ENCODE measurements around the gene SLC39A7. TPM values are rescaled to one million over a fixed set of nuclear protein-coding genes. Genes with fewer than 3 reads are reported as not detected.

The SLC39A7 gene
- total RNA-seq, 1 donor from 2014 or later, result 31.7 TPM

DNA sequence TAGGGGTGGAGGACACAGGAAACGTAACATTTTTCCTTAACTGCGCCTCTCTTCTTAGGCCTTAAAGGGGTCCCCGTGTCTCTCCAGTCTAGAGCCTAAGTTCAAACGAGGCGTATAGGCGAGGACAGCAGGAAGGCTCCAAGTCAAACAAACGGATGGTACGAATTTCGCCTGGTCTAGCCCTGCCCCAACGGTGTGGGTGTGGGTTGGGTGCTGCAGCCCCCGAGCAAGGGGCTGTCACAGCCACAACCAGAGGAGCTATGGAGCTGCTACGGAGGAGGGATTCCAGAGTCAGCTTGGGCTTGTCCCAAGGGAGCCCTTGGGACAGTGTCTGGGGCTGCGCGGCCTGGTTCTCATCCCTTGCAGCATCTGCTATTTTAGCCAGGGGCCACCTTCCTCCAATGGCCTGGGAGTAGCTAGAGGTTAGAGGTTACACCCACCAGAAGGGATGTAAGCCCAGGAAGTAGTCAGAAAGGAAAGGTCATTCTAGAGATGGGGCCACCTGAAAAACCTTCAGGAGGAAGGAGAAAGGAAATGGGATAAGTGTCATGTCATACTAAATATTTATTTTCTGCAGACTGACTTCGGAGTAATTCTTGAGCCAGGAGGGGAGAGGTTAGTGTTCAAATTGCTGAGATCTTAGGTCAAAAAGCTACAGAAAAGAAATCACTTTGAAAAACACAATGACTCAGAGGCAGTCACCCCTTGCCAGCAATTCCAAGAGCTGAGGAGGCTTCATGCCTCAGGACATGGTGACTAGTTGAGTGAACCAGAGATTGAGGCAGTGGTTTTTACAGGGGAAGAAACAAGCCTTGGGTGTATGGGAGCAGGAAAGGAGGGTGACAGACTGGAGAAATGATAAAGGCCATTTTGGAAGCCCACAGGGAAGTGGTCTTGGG is 49.3 kb downstream of the SLC39A7 start:
- Mint-ChIP-seq H3K27ac (peak overlapping the region; percentile 91), H3K4me1 (peaks cover 28% of the 10 kb centered on the region), H3K36me3 (ENCODE audit: low read depth) (peaks cover 26% of the 10 kb centered on the region), H3K9me3 (no peaks in the 10 kb centered on the region), H3K4me3 (peak overlapping the region; percentile 91), H3K27me3 (no peaks in the 10 kb centered on the region)
- CTCF ChIA-PET, result interaction anchor here (0.7 to 2.5 kb wide), 10 partner anchors 21 to 249 kb away, joined by 3 to 29 read pairs (median 8); partner anchors contain the start of genes B3GALT4, RING1, RPS18 and VPS52
- TF ChIP-seq, protein P1, sequence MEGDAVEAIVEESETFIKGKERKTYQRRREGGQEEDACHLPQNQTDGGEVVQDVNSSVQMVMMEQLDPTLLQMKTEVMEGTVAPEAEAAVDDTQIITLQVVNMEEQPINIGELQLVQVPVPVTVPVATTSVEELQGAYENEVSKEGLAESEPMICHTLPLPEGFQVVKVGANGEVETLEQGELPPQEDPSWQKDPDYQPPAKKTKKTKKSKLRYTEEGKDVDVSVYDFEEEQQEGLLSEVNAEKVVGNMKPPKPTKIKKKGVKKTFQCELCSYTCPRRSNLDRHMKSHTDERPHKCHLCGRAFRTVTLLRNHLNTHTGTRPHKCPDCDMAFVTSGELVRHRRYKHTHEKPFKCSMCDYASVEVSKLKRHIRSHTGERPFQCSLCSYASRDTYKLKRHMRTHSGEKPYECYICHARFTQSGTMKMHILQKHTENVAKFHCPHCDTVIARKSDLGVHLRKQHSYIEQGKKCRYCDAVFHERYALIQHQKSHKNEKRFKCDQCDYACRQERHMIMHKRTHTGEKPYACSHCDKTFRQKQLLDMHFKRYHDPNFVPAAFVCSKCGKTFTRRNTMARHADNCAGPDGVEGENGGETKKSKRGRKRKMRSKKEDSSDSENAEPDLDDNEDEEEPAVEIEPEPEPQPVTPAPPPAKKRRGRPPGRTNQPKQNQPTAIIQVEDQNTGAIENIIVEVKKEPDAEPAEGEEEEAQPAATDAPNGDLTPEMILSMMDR (IDR thresholded peaks at IDR 0.05), result no peak
- POLR2A ChIA-PET, result interaction anchor here (0.5 to 5.5 kb wide), 34 partner anchors 10 to 1060 kb away, joined by 3 to 55 read pairs (median 5); partner anchors contain the start of genes B3GALT4, BRD2, HLA-DOA and HLA-DPA1
- ATAC-seq (ENCODE audit: low read depth) (no peak), DNase-seq (peak; percentile 22)
- intact Hi-C loops (cut with micrococcal nuclease), result loop anchor here (1.0 to 2.0 kb wide), 8 partner anchors 21 to 365 kb away; partner anchors contain the start of genes KIFC1, PFDN6, RXRB and SLC39A7

DNA sequence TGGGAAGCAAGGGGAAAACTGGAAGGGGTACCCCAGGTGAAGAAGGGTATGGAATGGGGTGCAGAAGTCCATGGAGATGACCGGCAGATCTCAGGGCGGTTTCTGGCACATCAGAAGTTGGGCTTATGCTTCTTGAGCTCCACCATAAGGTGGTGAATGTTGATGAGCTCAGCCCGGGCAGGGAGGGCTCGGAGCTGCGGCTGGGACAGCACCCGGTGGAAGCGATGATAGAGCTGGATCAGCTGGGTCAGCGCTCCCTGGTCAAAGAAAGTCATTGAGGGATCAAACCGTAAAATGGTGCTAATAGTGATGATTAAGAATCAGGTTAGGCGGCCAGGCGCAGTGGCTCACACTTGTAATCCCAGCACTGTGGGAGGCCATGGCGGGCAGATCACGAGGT is 50.1 kb downstream of the SLC39A7 start:
- ChIA-PET POLR2A (interaction anchor here (1.8 to 5.5 kb wide), 7 partner anchors 21 to 170 kb away, joined by 4 to 55 read pairs (median 27); partner anchors contain the start of genes B3GALT4, PFDN6, RING1 and RPS18), CTCF (no interaction called here)
- no peak for ATAC-seq (ENCODE audit: low read depth)
- DNase-seq, result no peak
- no peaks in the 10 kb centered on the region for H3K9me3 Mint-ChIP-seq
- peak overlapping the region; percentile 91 for H3K27ac Mint-ChIP-seq
- TF ChIP-seq, protein P1 (IDR thresholded peaks at IDR 0.05), result no peak
- peaks cover 27% of the 10 kb centered on the region for H3K36me3 Mint-ChIP-seq (ENCODE audit: low read depth)
- peaks cover 28% of the 10 kb centered on the region for H3K4me1 Mint-ChIP-seq
- H3K4me3 Mint-ChIP-seq, result peak overlapping the region; percentile 91
- intact Hi-C loops (cut with micrococcal nuclease), result no loop called here
- no peaks in the 10 kb centered on the region for H3K27me3 Mint-ChIP-seq

DNA sequence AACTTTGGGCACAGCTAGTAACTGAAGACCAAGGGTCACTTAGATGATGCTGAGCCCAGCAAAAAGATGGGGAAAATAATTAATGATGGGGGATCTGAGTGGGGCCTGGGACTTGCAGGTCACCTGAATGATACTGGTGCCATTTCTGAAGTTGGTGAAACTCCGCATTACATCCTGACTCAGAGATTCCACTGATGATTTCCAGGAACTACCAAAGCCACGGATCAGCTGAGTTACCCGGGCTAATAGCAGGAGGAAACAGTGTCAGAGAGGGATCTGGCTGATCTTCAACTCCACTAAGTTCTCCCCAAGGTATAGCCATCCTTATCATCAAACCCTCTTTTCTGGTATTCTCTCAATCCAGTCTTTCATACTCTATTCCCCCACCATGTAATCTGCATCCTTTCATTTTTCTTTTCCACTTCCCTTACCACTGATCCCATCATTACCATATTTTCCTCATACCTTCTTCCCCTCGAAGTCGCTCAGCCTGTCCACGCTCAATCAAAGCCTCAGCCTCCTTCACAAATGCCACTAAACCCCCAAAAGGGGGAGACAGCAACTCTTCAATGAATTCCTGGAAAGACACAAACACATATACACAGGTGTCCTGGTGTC is 50.8 kb downstream of the SLC39A7 start:
- H3K4me3 Mint-ChIP-seq, result peak overlapping the region; percentile 40
- ChIA-PET CTCF (no interaction called here), POLR2A (interaction anchor here (3.7 to 5.5 kb wide), 3 partner anchors 20 to 43 kb away, joined by 32 to 55 read pairs (median 37); partner anchors contain the start of genes B3GALT4, RING1, RPS18 and VPS52)
- peaks cover 30% of the 10 kb centered on the region for H3K36me3 Mint-ChIP-seq (ENCODE audit: low read depth)
- TF ChIP-seq, protein P1 (IDR thresholded peaks at IDR 0.05), result no peak
- H3K27ac Mint-ChIP-seq, result no peak overlapping the region
- intact Hi-C loops (cut with micrococcal nuclease), result no loop called here
- peaks cover 28% of the 10 kb centered on the region for H3K4me1 Mint-ChIP-seq
- ATAC-seq (ENCODE audit: low read depth), result no peak
- no peak for DNase-seq
- no peaks in the 10 kb centered on the region for H3K9me3 Mint-ChIP-seq
- H3K27me3 Mint-ChIP-seq, result no peaks in the 10 kb centered on the region

DNA sequence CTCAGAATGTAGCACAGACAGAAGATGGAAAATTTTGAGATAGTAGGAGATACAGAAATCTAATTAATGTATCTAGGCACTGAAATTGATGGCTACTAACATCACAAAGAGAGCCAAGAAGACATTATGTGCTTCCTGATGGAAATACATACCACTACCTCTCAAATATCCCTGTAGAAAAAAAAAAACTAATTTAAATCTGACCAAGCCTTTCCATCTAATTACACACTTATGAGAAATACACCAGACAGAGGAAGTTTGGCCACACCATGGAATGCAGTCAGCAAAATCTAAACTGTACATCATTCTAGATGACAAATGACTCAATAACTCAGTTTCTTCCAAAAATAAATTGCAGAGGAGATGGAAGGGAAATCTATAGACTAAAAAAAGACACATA is 52.1 kb downstream of the SLC39A7 start:
- Mint-ChIP-seq H3K4me1 (peaks cover 28% of the 10 kb centered on the region), H3K9me3 (no peaks in the 10 kb centered on the region), H3K27me3 (no peaks in the 10 kb centered on the region), H3K27ac (peak overlapping the region; percentile 20), H3K36me3 (ENCODE audit: low read depth) (peaks cover 33% of the 10 kb centered on the region), H3K4me3 (no peak overlapping the region)
- ATAC-seq (ENCODE audit: low read depth) (no peak), DNase-seq (no peak)
- intact Hi-C loops (cut with micrococcal nuclease), result no loop called here
- TF ChIP-seq, protein P1 (IDR thresholded peaks at IDR 0.05), result no peak
- ChIA-PET POLR2A (interaction anchor here (0.7 to 5.5 kb wide), 2 partner anchors 19 to 158 kb away, joined by 8 to 55 read pairs; partner anchors contain the start of genes PHF1, RPS18 and VPS52), CTCF (no interaction called here)

Other genes with a start within 250 kb of the SLC39A7 start
- 371 and 387 TPM in 2 replicates for gene HLA-DMA, start 247.8 kb upstream of the SLC39A7 start, total RNA-seq
- gene BRD2, start 232.3 kb upstream of the SLC39A7 start, total RNA-seq, result 347 and 370 TPM in 2 replicates
- 153 and 167 TPM in 2 replicates for gene HLA-DOA, start 191.3 kb upstream of the SLC39A7 start, total RNA-seq
- 718 and 730 TPM in 2 replicates for gene HLA-DPA1, start 127.2 kb upstream of the SLC39A7 start, total RNA-seq
- gene HLA-DPB1, start 124.9 kb upstream of the SLC39A7 start, total RNA-seq, result 853 and 854 TPM in 2 replicates
- gene COL11A2, start 8.4 kb upstream of the SLC39A7 start, total RNA-seq, result 0.32 and 0.47 TPM in 2 replicates
- gene RXRB, start 202 bp upstream of the SLC39A7 start, total RNA-seq, result 72.4 and 74.3 TPM in 2 replicates
- gene HSD17B8, start 3.8 kb downstream of the SLC39A7 start, total RNA-seq, result 12.3 TPM in 2 replicates
- 41.7 and 43.8 TPM in 2 replicates for gene RING1, start 7.6 kb downstream of the SLC39A7 start, total RNA-seq
- gene VPS52, start 71.0 kb downstream of the SLC39A7 start, total RNA-seq, result 82.0 and 97.2 TPM in 2 replicates
- gene RPS18, start 71.2 kb downstream of the SLC39A7 start, total RNA-seq, result 4,710 and 5,877 TPM in 2 replicates
- 19.1 and 19.4 TPM in 2 replicates for gene B3GALT4, start 76.3 kb downstream of the SLC39A7 start, total RNA-seq
- gene WDR46, start 88.4 kb downstream of the SLC39A7 start, total RNA-seq, result 114 and 117 TPM in 2 replicates
- gene PFDN6, start 88.7 kb downstream of the SLC39A7 start, total RNA-seq, result 82.8 and 95.1 TPM in 2 replicates
- 54.7 and 66.5 TPM in 2 replicates for gene RGL2, start 98.1 kb downstream of the SLC39A7 start, total RNA-seq
- 319 and 350 TPM in 2 replicates for gene TAPBP, start 113.2 kb downstream of the SLC39A7 start, total RNA-seq
- gene ZBTB22, start 116.9 kb downstream of the SLC39A7 start, total RNA-seq, result 31.6 and 31.8 TPM in 2 replicates
- 82.5 and 85.4 TPM in 2 replicates for gene DAXX, start 122.1 kb downstream of the SLC39A7 start, total RNA-seq
- gene KIFC1, start 191.0 kb downstream of the SLC39A7 start, total RNA-seq, result 1.9 and 2.2 TPM in 2 replicates
- gene PHF1, start 210.1 kb downstream of the SLC39A7 start, total RNA-seq, result 76.0 and 83.4 TPM in 2 replicates
- 111 and 120 TPM in 2 replicates for gene CUTA, start 217.2 kb downstream of the SLC39A7 start, total RNA-seq
- 19.5 and 25.4 TPM in 2 replicates for gene SYNGAP1, start 219.2 kb downstream of the SLC39A7 start, total RNA-seq

All from activated B cell treated with CpG ODN at 0.5 μM for 24 hours (primary cell).